T-helper 1 cell (primary cell): ENCODE measurements around the gene TMEM72.

Experiments used
- DNase-seq, 5 donors: peaks; one replicate each; pipeline ENCODE4 v3.0.0-alpha.2; 2012 to 2020

The TMEM72 gene

GRCh38 chr10:44890696-44891563 is 20.2 kb upstream of the TMEM72 start:
- DNase-seq: no peak

- DNase-seq: no peak
These were observed 19.4 kb upstream of the TMEM72 start for GRCh38 chr10:44891721-44892120.

DNA sequence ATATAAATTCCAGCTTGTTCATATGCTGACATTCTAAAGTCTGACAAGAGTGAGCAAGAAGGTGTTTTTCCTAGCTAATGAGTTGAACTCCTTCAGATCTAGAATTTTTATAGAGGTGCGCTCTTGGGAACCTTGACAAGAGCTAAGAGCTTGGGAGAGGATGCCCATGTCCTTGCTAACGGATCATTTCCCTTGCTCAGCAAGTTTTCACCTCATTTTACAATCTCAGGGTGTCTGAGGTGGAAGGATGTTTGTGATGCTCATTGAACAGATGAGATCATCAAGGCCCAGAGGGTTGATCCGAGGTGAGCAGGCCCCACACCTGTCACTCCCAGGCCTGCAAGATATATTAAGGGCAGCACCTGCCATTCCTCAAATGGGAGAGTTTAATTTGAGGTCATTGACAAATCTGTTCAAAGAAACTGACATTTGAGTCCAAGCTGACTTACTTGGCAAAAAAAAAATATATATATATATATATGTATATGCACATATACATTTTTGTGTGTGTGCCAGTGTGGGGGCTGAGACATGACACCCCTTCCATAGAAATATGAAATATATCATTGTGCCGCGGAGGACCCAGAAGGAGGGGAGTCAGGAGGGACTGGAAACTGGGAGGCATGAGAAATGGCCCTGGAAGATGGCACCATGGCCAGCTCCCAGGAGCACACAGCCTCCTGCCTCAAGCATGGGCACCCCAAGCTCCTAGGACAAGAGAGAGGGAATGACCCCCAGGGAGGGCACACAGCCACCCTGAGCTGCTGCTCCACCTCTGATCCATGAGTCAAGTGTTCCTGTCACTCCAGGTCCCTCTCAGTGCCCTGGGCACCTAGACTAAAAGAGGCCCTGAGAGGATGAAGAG is 17.3 kb upstream of the TMEM72 start:
- DNase-seq: no peak

- no peak for DNase-seq
These were observed 16.4 kb upstream of the TMEM72 start for GRCh38 chr10:44894691-44895090.

DNA sequence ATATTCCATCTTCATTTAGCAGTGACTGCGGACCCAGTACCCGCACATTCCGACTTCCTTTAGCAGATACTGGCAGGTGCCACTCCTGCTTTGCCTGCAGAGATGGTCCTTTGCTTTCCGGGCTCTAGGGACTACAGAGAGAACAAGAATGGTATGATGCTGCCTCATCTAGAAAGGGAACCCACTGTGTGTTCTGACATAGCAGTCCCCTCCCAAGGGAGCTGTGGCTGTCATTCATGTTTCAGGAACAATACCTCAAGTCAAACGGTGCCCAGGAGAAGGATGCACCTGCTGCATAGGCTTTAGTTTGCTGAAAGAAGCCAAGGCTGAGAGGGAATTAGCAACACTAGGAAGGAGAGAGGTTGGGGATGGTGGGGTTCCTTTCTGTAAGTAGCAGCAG is 15.9 kb upstream of the TMEM72 start:
- no peak for DNase-seq

GRCh38 chr10:44897049-44897448 is 14.1 kb upstream of the TMEM72 start:
- DNase-seq: no peak

DNA sequence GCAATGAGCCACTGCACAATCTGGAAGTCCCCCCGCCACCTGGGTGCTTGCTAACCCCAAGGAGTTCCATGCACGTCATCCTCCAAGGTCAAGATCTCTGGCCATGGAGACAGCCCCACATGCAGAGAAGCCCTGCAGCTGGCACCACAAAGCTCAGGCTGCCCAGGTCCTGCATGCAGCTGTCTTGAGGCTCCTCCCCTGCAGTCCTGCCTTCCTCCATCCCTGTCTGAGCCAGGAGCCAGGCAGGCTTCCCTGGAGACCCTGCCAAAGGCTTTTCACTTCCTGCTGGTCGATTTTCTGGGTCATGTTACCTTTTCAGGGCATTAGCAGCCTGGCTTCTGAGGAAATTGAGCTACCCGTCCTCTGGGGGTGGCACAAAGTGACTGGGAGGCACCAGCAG is 12.5 kb upstream of the TMEM72 start:
- DNase-seq: no peak

GRCh38 chr10:44899450-44900080 is 11.6 kb upstream of the TMEM72 start:
- no peak for DNase-seq

DNA sequence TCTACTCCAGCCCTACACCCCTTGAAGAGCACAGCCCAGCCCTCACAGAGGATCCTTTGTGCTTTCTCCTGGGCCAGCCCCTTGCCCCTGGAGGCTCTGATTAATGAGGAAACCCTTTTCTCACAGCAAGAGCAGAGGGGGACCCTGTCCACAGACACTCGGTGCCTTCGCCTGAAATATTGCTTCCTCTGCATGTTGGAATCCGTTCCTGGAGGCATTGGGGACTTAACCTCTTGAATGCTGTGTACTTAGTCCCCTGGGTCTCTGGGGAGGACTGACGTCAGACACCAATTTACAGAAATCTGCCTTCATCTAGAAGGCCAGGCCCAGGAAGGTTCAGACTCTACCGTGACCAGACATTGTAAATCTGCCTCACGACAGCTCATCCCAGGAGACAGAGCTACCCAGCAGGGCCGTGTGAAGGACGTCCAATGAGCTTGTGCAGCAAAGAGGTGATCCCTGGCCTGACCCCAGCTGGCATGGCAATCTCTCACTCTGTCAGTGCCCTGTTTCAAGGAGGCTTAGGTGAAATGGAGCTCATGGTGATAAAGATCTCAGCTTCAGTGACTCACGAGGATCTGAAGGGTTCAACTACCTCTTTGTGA is 8.1 kb upstream of the TMEM72 start:
- DNase-seq: no peak

DNA sequence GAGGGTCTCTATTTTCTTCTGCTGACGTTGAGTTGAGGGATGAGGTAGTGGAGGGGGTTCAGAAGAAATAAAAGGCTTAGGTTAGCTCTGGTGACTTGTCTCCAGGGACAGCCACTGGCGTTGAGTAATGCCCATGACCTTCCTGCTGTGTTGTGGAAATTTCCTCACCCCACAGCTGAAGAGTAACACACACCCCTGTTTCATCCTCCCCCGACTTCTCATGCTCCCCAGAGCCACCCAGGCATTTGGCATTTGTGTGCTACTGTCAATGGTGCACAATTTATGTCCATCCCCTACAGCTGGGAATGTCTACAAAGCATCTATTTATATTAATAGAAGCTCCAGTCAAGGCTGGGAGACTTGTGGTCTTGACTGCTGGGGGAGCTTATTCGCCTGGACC is 4.7 kb upstream of the TMEM72 start:
- no peak for DNase-seq

DNA sequence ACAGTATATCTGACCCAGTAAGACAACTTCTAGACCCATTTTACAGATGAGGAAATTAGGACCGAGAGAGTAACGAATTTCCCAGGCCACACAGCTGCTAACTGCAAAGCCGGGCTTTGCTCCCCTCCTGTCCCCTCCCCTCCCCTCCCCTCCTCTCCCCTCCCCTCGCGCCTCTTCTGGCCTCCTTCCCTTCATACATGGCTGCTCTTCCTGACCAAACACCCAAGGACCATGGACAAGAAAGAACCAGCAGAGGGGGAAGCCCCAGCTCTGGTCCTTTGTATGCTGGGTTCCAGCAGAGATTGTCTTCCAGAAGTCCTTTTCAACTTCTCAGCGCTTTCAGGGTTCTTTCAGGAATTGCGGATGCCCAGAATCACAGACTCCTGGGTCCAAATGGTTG is 3.6 kb upstream of the TMEM72 start:
- no peak for DNase-seq

DNA sequence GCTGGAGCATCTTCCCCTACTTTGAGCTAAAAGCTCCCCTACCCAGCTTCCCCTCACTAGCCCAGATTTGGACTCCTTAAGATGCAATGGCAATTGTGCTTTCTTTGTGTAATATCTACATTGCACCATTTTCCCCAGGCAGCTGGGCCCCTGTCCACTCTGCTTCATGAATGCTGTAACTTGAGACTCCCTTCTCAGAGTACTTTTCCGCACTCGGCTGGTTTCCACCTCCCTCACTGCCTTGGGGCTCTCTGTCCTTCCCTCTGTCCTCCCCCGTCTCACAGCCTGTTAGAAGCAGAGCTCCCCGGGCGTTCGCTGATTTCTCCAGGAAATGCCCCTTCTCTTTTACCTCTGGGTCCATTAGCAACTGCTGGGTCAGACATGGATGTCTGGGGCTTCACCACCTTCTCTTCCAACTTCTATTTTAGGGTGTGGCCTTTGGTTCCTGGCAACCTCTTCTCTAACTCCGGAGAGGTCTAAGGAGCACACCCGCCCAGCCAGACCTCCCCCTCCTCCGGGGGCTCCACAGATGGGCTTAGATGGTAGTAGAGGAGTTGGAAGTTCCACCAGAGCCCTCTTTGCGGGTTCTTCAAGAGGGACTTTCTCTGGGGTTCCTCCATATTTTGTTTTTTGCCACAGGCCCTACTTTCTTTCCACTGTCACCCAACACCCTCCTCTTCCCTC is 2.9 kb upstream of the TMEM72 start:
- DNase-seq: no peak

GRCh38 chr10:44908936-44909630 is 2.1 kb upstream of the TMEM72 start:
- no peak for DNase-seq

- no peak for DNase-seq
These were observed 1.2 kb upstream of the TMEM72 start for GRCh38 chr10:44909910-44910309.

DNA sequence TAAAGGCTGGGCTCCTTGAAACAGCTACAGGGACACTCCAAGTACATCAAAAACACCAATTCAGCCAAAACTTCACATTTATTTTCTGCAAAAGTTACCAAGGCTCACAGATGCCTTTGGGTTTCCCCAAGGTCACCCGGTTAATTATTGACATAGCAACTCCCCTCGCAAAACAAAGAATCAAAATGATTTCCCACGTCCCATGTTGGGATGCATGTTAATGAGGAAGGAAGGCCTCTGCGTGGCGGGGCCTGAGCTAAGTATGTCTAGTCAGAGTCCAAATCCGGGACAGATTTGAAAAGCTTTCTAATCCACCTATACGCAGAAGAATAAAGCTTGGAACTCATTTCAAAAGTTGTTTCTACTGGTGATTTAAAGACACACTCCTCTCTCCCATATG is 535 bp upstream of the TMEM72 start:
- no peak for DNase-seq

DNA sequence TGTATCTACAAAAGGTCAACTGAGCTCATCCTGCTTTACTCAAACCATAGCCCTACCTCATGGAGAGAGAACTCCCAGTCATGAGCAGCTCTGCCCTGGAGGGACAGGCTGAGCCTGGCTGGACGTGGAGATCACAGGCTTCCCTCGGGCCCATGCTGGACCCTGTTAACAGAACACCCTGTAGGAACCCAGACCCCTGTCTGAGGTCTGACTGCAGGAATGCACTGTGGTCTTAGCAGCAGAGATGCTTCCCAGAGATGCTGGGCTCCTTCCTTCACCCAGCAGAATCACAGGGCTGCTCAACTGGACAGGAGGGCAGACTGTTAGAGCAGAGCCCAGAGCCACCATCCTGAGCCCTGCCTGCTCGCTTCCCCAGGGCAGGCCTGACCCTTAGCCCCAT is 814 bp downstream of the TMEM72 start:
- no peak for DNase-seq

GRCh38 chr10:44913350-44914081 is 2.4 kb downstream of the TMEM72 start:
- DNase-seq: peak in 2 of 5 donors; percentile 13 to 63

DNA sequence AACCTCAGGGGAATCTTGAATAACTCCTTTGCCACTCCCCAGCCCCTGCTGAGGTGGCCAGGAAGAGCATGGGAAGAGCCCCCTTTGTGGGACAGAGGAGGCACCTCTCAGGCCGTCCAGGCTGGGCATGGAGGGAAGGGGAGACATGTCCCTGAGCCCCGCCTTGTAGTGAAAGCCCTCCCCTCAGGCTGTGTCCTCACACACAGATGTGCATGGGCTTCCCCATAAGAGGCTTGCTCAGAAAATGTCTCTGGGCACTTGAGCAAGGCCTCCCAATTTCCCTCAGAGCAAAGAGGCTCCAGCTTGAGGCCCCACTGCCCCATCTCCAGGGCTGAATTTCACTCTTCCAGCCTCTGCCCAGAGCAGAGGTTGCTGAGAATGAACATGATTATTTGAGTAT is 3.8 kb downstream of the TMEM72 start:
- DNase-seq: no peak

DNA sequence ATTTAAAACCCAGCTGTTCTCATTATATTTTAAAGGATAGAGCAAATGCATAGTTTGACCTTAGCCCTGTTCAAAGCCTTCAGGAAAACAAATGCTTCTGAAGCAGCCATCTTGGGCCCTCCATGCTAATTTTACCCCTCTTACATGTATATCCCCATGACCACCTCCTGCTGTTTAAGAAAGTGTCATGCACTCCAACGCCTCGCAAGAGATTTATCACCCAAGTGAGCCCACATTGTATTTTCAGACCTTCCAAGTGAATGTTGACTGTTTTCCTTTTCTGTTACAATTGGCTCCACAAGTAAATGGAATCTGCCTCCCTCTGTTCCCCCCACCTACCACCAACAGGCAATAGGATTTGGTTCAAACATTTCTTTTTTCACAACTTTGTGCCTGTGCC is 5.3 kb downstream of the TMEM72 start:
- DNase-seq: no peak

GRCh38 chr10:44917848-44918247 is 6.7 kb downstream of the TMEM72 start:
- DNase-seq: no peak

DNA sequence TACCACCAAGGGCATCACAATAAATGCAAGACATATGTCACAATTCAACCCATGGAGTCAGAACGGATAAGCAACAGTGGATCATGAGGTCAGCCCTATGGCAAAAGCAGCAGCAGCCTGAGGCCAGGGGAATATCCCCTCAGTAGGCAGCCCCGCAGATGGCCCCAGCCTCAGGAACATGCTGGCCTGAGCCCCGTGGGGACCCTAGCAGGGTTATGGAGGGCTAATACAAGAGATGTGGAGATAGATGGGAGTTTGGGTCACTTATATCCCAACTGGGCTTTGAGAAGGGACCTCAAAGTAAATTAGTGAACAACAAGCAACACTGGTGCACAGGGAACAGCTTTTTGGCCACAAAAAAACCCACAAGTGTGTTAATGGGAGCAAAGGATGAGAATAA is 9.1 kb downstream of the TMEM72 start:
- DNase-seq: no peak
